Epithelial cell of esophagus (primary cell): ENCODE data around the gene RAD9A.

Experiments used
- DNase-seq: peaks from one replicate; pipeline ENCODE4 v3.0.0; 2010; ENCODE audit warnings: low read depth
- H3K4me3 ChIP-seq: 2 replicates; pipeline ENCODE4 v1.5.1; 2011; ENCODE audit warnings: mild to moderate bottlenecking, low read length, control low read depth
- CTCF ChIP-seq: IDR thresholded peaks from 2 replicates; pipeline ENCODE4 v1.5.1; 2011; ENCODE audit warnings: low read depth, mild to moderate bottlenecking, low read length, control low read depth, inconsistent platforms; ENCODE audit not compliant: insufficient read depth; ENCODE audit errors: missing control alignments

Gene RAD9A

GRCh38 chr11:67391304-67392182 is at the start of gene RAD9A:
TSS of gene RAD9A (plus strand) at chr11:67391986. CDS start at chr11:67392045, 59 bp downstream.
- H3K4me3 ChIP-seq, result peak within 1 kb of the TSS; percentile 94
- TF ChIP-seq CTCF, result no peak
- peak; percentile 94 for DNase-seq

- no peak for TF ChIP-seq CTCF
- no peak for DNase-seq
Observed at GRCh38 chr11:67344264-67344663, 47.5 kb upstream of the RAD9A start.

GRCh38 chr11:67345247-67345919 is 46.4 kb upstream of the RAD9A start:
- no peak overlapping the region for H3K4me3 ChIP-seq
- no peak for TF ChIP-seq CTCF
- DNase-seq, result no peak

More at GRCh38 chr11:67344264-67344663, 47.5 kb upstream of the RAD9A start:
- H3K4me3 ChIP-seq, result no peak overlapping the region

GRCh38 chr11:67345920-67346819 is 45.6 kb upstream of the RAD9A start:
- peak; percentile 98 for TF ChIP-seq CTCF
- no peak overlapping the region for H3K4me3 ChIP-seq
- peak; percentile 96 for DNase-seq

- no peak overlapping the region for H3K4me3 ChIP-seq
- no peak for DNase-seq
- TF ChIP-seq CTCF, result no peak
Observed at GRCh38 chr11:67347964-67348749, 43.6 kb upstream of the RAD9A start.

GRCh38 chr11:67349036-67349435 is 42.8 kb upstream of the RAD9A start:
- TF ChIP-seq CTCF, result no peak
- no peak for DNase-seq
- H3K4me3 ChIP-seq, result no peak overlapping the region
